ENCODE data around the gene TMEM92. TPM values are rescaled to one million over a fixed set of nuclear protein-coding genes. Genes with fewer than 3 reads are reported as not detected.
A peak's percentile ranks its signal among the peaks of the same experiment; 100 is the strongest.
"Not testable (repeated sequence)": the region's sequence is repeated elsewhere in the genome, so short reads cannot be mapped to it uniquely, and the experiment has no call there.

TMEM92 gene
- total and polyA plus RNA-seq, 4 donors = 0.49 to 3.3 (median 2.1) TPM

DNA sequence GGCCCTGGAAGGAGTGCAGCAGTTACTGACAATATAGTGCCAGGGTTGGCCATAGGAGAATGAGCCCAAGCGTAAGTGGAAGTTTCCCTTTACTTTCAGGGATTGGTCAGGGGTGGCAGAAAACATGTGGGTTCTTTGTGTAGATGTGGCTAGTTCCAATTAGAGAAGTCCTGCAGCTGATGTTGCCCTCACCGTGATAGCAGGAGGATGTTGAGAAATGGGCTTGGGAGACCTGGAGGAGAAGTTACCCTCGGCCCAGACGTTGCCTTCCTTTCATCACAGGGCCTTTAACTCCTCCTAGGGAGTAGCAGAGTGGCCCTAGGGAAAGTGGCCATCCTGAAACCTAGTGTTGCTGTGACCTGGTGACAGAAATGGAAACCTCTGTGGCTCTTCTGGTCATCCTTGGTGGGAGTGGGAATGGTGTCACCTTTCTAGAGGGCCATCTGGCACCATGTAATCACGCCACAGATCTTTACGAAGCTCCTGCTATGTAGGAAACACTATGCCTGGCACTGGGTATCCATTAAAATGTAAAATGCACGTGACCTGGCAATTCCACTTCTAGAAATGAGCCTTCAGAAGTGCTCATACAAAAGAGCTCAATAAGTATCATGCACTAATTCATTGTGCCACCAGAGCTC is 6.7 kb downstream of the TMEM92 start:
- Histone ChIP-seq H3K27me3 (ENCODE audit: control insufficient read depth, insufficient read depth, low read length) (peaks cover 7% of the 10 kb centered on the region), H3K4me3 (ENCODE audit: low read depth, low read length) (no peak overlapping the region), H3K9me3 (ENCODE audit: control insufficient read depth, insufficient read depth, low read length) (no peaks in the 10 kb centered on the region), H3K36me3 (ENCODE audit: control insufficient read depth, insufficient read depth, low read length) (no peaks in the 10 kb centered on the region), H3K4me1 (ENCODE audit: control insufficient read depth, insufficient read depth, low read length) (no peaks in the 10 kb centered on the region), H3K27ac (ENCODE audit: low read depth, low read length) (no peak overlapping the region)
- DNase-seq (ENCODE audit: low read depth in 4 of 6, low spot score in 6 of 6) = no peak
- WGBS (ENCODE audit: insufficient coverage) = 86% methylated on average over 6 of the region's 7 CpGs

DNA sequence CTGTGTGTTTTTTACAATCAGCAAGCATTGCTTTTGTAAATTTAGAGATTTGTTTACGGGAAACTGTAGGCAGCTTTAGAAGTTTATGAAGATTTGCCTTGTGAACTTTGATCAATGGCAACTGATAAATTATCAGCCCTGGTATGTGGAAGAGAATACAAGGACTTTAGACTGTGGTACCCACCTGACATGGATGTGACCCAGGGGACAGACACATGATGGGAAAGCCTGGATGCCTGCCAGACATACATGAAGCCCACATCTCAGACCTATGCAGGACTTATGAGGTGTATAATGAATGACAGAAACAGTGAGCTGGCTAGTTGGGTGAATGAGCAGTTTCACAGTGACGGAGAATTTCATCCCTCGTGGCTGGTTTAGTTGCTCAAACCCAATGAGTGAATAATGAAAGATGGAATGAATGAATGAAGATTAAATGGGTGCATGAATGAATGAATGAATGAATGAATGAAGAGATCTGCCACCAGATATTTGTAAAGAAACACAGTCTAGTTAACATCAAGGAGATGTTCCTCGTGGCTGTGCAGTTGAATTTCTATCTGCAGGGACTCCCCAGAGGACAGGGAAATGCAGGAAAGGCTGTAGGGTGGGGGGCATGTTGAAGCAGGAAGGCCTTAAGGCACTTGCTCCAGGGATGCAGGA is 7.6 kb downstream of the TMEM92 start:
- no peak overlapping the region for H3K4me3 ChIP-seq (ENCODE audit: low read depth, low read length)
- no peaks in the 10 kb centered on the region for H3K36me3 ChIP-seq (ENCODE audit: control insufficient read depth, insufficient read depth, low read length)
- no peak overlapping the region for H3K27ac ChIP-seq (ENCODE audit: low read depth, low read length)
- DNase-seq (ENCODE audit: low read depth in 4 of 6, low spot score in 6 of 6) = no peak
- H3K27me3 ChIP-seq (ENCODE audit: control insufficient read depth, insufficient read depth, low read length) = peaks cover 4% of the 10 kb centered on the region
- 95% methylated on average over 4 of the region's 4 CpGs for WGBS (ENCODE audit: insufficient coverage)
- H3K4me1 ChIP-seq (ENCODE audit: control insufficient read depth, insufficient read depth, low read length) = no peaks in the 10 kb centered on the region
- no peaks in the 10 kb centered on the region for H3K9me3 ChIP-seq (ENCODE audit: control insufficient read depth, insufficient read depth, low read length)

GRCh38 chr17:50283246-50283645 is 9.0 kb downstream of the TMEM92 start:
- no peak overlapping the region for H3K27ac ChIP-seq (ENCODE audit: low read depth, low read length)
- no peak overlapping the region for H3K4me3 ChIP-seq (ENCODE audit: low read depth, low read length)
- no peak for DNase-seq (ENCODE audit: low read depth in 4 of 6, low spot score in 6 of 6)
- no peaks in the 10 kb centered on the region for H3K27me3 ChIP-seq (ENCODE audit: control insufficient read depth, insufficient read depth, low read length)
- 86% methylated on average over 10 of the region's 10 CpGs for WGBS (ENCODE audit: insufficient coverage)
- H3K9me3 ChIP-seq (ENCODE audit: control insufficient read depth, insufficient read depth, low read length) = no peaks in the 10 kb centered on the region
- no peaks in the 10 kb centered on the region for H3K36me3 ChIP-seq (ENCODE audit: control insufficient read depth, insufficient read depth, low read length)
- no peaks in the 10 kb centered on the region for H3K4me1 ChIP-seq (ENCODE audit: control insufficient read depth, insufficient read depth, low read length)

GRCh38 chr17:50283714-50284113 is 9.4 kb downstream of the TMEM92 start:
- no peak overlapping the region for H3K27ac ChIP-seq (ENCODE audit: low read depth, low read length)
- no peak for DNase-seq (ENCODE audit: low read depth in 4 of 6, low spot score in 6 of 6)
- H3K27me3 ChIP-seq (ENCODE audit: control insufficient read depth, insufficient read depth, low read length) = no peaks in the 10 kb centered on the region
- 62% methylated on average over 7 of the region's 7 CpGs for WGBS (ENCODE audit: insufficient coverage)
- H3K36me3 ChIP-seq (ENCODE audit: control insufficient read depth, insufficient read depth, low read length) = no peaks in the 10 kb centered on the region
- no peaks in the 10 kb centered on the region for H3K4me1 ChIP-seq (ENCODE audit: control insufficient read depth, insufficient read depth, low read length)
- H3K4me3 ChIP-seq (ENCODE audit: low read depth, low read length) = no peak overlapping the region
- no peaks in the 10 kb centered on the region for H3K9me3 ChIP-seq (ENCODE audit: control insufficient read depth, insufficient read depth, low read length)

DNA sequence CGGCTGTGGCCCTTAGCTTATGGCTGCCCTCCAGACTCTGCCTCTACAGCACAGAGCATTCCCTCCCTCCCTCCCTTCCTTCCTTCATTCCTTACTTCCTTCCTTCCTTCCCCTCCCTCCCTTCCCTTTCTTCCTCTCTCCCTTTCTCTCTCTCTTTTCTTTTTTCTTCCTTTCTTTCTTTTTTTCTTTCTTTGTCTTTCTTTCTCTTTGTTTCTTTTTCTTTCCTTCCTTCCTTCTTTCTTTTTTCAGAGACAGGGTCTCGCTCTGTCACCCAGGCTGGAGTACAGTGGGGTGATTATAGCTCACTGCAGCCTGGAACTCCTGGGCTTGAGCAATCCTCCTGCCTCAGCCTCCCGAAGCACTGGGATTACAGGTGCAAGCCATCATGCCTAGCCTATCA is 11.7 kb downstream of the TMEM92 start:
- no peak for DNase-seq (ENCODE audit: low read depth in 4 of 6, low spot score in 6 of 6)
- 80% methylated on average over 2 of the region's 3 CpGs for WGBS (ENCODE audit: insufficient coverage)
- Histone ChIP-seq H3K27me3 (ENCODE audit: control insufficient read depth, insufficient read depth, low read length) (no peaks in the 10 kb centered on the region), H3K27ac (ENCODE audit: low read depth, low read length) (no peak overlapping the region), H3K9me3 (ENCODE audit: control insufficient read depth, insufficient read depth, low read length) (no peaks in the 10 kb centered on the region), H3K4me1 (ENCODE audit: control insufficient read depth, insufficient read depth, low read length) (no peaks in the 10 kb centered on the region), H3K36me3 (ENCODE audit: control insufficient read depth, insufficient read depth, low read length) (no peaks in the 10 kb centered on the region), H3K4me3 (ENCODE audit: low read depth, low read length) (no peak overlapping the region)

- not testable (repeated sequence) for DNase-seq (ENCODE audit: low read depth in 4 of 6, low spot score in 6 of 6); H3K4me1 ChIP-seq (ENCODE audit: control insufficient read depth, insufficient read depth, low read length); H3K27me3 ChIP-seq (ENCODE audit: control insufficient read depth, insufficient read depth, low read length); H3K4me3 ChIP-seq (ENCODE audit: low read depth, low read length); H3K36me3 ChIP-seq (ENCODE audit: control insufficient read depth, insufficient read depth, low read length); H3K9me3 ChIP-seq (ENCODE audit: control insufficient read depth, insufficient read depth, low read length); H3K27ac ChIP-seq (ENCODE audit: low read depth, low read length)
- WGBS (ENCODE audit: insufficient coverage) = 92% methylated on average over 2 of the region's 7 CpGs
Measured at GRCh38 chr17:50287302-50287701, 13.0 kb downstream of the TMEM92 start.

GRCh38 chr17:50288306-50288705 is 14.0 kb downstream of the TMEM92 start:
- Histone ChIP-seq H3K9me3 (ENCODE audit: control insufficient read depth, insufficient read depth, low read length) (no peaks in the 10 kb centered on the region), H3K27me3 (ENCODE audit: control insufficient read depth, insufficient read depth, low read length) (no peaks in the 10 kb centered on the region), H3K4me1 (ENCODE audit: control insufficient read depth, insufficient read depth, low read length) (no peaks in the 10 kb centered on the region), H3K4me3 (ENCODE audit: low read depth, low read length) (no peak overlapping the region), H3K27ac (ENCODE audit: low read depth, low read length) (no peak overlapping the region), H3K36me3 (ENCODE audit: control insufficient read depth, insufficient read depth, low read length) (no peaks in the 10 kb centered on the region)
- no peak for DNase-seq (ENCODE audit: low read depth in 4 of 6, low spot score in 6 of 6)
- 76% methylated on average over 4 of the region's 4 CpGs for WGBS (ENCODE audit: insufficient coverage)

DNA sequence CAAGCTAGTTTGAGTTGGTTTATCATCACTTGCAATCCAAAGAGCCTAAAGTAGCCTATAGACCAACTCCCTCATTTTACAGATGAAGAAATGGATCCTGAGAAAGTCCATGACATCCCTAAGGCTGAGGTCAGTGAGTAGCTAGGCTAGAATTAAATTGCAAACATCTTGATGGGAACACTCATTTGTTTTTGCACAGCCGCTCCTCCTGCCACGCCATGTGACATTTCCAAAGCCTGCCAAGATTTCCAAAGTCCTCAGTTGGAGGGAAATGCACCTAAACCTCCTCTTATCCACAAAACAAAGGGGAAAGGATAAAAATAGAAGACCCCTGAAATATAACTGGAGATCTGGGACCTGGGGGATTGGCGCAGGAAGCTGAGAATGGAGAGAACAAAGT is 15.0 kb downstream of the TMEM92 start:
- no CpG with 5 or more reads among the region's 3 CpGs for WGBS (ENCODE audit: insufficient coverage)
- peak overlapping the region; percentile 70 for H3K27ac ChIP-seq (ENCODE audit: low read depth, low read length)
- no peak overlapping the region for H3K4me3 ChIP-seq (ENCODE audit: low read depth, low read length)
- no peaks in the 10 kb centered on the region for H3K4me1 ChIP-seq (ENCODE audit: control insufficient read depth, insufficient read depth, low read length)
- H3K9me3 ChIP-seq (ENCODE audit: control insufficient read depth, insufficient read depth, low read length) = no peaks in the 10 kb centered on the region
- DNase-seq (ENCODE audit: low read depth in 4 of 6, low spot score in 6 of 6) = no peak
- H3K27me3 ChIP-seq (ENCODE audit: control insufficient read depth, insufficient read depth, low read length) = no peaks in the 10 kb centered on the region
- H3K36me3 ChIP-seq (ENCODE audit: control insufficient read depth, insufficient read depth, low read length) = no peaks in the 10 kb centered on the region

- Histone ChIP-seq H3K27ac (ENCODE audit: low read depth, low read length) (peak overlapping the region; percentile 70), H3K9me3 (ENCODE audit: control insufficient read depth, insufficient read depth, low read length) (no peaks in the 10 kb centered on the region), H3K4me3 (ENCODE audit: low read depth, low read length) (no peak overlapping the region), H3K27me3 (ENCODE audit: control insufficient read depth, insufficient read depth, low read length) (no peaks in the 10 kb centered on the region), H3K36me3 (ENCODE audit: control insufficient read depth, insufficient read depth, low read length) (no peaks in the 10 kb centered on the region), H3K4me1 (ENCODE audit: control insufficient read depth, insufficient read depth, low read length) (no peaks in the 10 kb centered on the region)
- WGBS (ENCODE audit: insufficient coverage) = 59% methylated on average over 8 of the region's 8 CpGs
- DNase-seq (ENCODE audit: low read depth in 4 of 6, low spot score in 6 of 6) = peak in 1 of 6 donors; percentile 52
Measured at GRCh38 chr17:50289991-50290702, 15.9 kb downstream of the TMEM92 start.

DNA sequence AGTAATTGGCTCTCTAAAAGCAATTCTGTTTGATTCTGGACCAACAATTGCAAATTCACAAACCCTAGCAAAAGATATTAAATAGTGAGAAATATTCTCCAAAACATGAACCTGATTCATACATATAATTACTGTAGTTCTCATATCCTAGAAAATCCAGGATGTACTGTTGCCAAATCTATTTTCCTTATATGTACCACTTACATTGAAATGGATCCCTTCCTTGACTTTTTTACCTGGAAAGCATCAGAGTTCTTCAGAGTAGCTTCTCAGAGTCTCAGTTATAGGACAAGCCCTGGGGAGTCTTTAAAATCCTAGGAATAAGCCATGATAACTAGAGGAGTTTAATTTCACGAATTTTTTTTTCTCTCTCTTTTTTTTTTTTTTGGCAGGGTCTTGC is 16.7 kb downstream of the TMEM92 start:
- Histone ChIP-seq H3K4me3 (ENCODE audit: low read depth, low read length) (no peak overlapping the region), H3K9me3 (ENCODE audit: control insufficient read depth, insufficient read depth, low read length) (no peaks in the 10 kb centered on the region), H3K4me1 (ENCODE audit: control insufficient read depth, insufficient read depth, low read length) (no peaks in the 10 kb centered on the region), H3K27me3 (ENCODE audit: control insufficient read depth, insufficient read depth, low read length) (no peaks in the 10 kb centered on the region), H3K36me3 (ENCODE audit: control insufficient read depth, insufficient read depth, low read length) (no peaks in the 10 kb centered on the region), H3K27ac (ENCODE audit: low read depth, low read length) (peak overlapping the region; percentile 70)
- WGBS (ENCODE audit: insufficient coverage) = no CpG with 5 or more reads among the region's 1 CpG
- no peak for DNase-seq (ENCODE audit: low read depth in 4 of 6, low spot score in 6 of 6)

Measured in spinal cord (tissue), 10 donors.